Colonic mucosa (tissue), 4 donors: Measurements from ENCODE around the gene ATP7B. TPM values are rescaled to one million over a fixed set of nuclear protein-coding genes. Genes with fewer than 3 reads are reported as not detected.
A peak's percentile ranks its signal among the peaks of the same experiment; 100 is the strongest.

ENCODE experiments used
- DNase-seq: peaks from one replicate; pipeline ENCODE4 v3.0.0-alpha.2; 2020
- H3K27ac ChIP-seq: fragments of 200-600 bp; one replicate; pipeline ENCODE4 v1.8.0; 2021
- H3K27me3 ChIP-seq: fragments of 200-600 bp; one replicate; pipeline ENCODE4 v1.8.0; 2021
- H3K36me3 ChIP-seq: fragments of 200-600 bp; one replicate; pipeline ENCODE4 v1.8.0; 2021
- H3K4me1 ChIP-seq: fragments of 200-600 bp; one replicate; pipeline ENCODE4 v1.8.0; 2021; ENCODE audit warnings: mild to moderate bottlenecking
- H3K4me3 ChIP-seq: fragments of 200-600 bp; one replicate; pipeline ENCODE4 v1.8.0; 2021
- H3K9ac ChIP-seq, 2 donors: one replicate each; pipeline ENCODE4 v1.7.0; 2013; ENCODE audit warnings: control low read depth in 2 of 2, low read depth in 2 of 2, low read length in 2 of 2
- H3K9me3 ChIP-seq: fragments of 200-600 bp; one replicate; pipeline ENCODE4 v1.8.0; 2021
- intact Hi-C: fragments of 100-400 bp; cut with DNase I; formaldehyde crosslinking; loops from one replicate; pipeline ENCODE4 v1.14.1; 2022
- total RNA-seq, 2 donors: library from RNA; stranded (reverse); fragmentation: NEBNext Ultra II Directional in 1 of 2; extraction: Animal tissue kit (Norgen Biotek cat#: 25700) in 1 of 2; gene quantifications; one replicate each; pipeline ENCODE4 v1.2.1, GENCODE V29; 2021
- TF ChIP-seq, protein P1 (sequence below): fragments of 200-600 bp; IDR thresholded peaks from one replicate; pipeline ENCODE4 v1.8.0; 2022; ENCODE audit warnings: antibody characterized with exemption, mild to moderate bottlenecking
- donor health status: healthy.
- donor health status: DM: no; HTN: no; CAD: no.
- donor health status: DM: no; HTN: no; CAD: no.

Gene ATP7B
- total RNA-seq, 2 donors from 2014 or later: 14.0 to 18.8 TPM

DNA sequence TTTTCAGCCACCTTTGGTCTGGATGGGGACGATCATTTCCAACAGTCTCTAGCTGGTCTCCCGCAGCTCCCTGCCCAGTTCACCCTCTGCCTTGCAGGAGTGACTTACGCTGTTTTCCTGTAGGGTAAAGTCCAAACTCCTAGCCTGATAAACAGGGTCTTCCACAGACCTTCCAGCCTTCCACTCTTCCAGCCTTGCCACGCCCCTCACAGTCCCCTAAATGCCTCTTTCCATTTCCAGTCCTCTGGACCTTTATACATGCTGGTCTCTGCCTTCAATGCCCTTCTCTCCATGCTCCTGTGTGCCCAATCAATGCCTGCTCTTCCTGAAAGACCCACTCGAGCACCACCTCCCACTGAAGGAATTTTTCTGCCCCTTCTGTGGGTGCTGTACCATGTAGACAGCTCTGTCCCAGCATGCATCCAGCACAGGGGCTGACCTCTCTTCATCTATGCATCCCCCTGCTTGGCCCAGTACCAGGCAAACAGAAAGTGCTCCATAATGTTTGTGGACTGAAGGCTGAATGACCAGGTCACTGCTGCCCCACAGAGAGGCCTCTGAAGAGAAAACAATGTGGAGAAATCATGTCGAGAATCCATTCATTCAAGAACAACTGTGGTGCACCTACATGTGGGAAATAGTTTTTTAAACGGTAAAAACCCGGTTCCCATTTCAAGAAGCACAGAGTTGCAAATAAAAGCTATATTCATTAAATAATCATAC lies 4.6 kb downstream of the ATP7B start:
- Histone ChIP-seq H3K27ac (no peak overlapping the region), H3K36me3 (no peaks in the 10 kb centered on the region), H3K27me3 (no peaks in the 10 kb centered on the region), H3K9ac (no peak overlapping the region), H3K4me1 (peaks cover 16% of the 10 kb centered on the region), H3K4me3 (no peak overlapping the region), H3K9me3 (no peaks in the 10 kb centered on the region)
- intact Hi-C loops: no loop called here
- no peak for DNase-seq
- TF ChIP-seq, protein P1, sequence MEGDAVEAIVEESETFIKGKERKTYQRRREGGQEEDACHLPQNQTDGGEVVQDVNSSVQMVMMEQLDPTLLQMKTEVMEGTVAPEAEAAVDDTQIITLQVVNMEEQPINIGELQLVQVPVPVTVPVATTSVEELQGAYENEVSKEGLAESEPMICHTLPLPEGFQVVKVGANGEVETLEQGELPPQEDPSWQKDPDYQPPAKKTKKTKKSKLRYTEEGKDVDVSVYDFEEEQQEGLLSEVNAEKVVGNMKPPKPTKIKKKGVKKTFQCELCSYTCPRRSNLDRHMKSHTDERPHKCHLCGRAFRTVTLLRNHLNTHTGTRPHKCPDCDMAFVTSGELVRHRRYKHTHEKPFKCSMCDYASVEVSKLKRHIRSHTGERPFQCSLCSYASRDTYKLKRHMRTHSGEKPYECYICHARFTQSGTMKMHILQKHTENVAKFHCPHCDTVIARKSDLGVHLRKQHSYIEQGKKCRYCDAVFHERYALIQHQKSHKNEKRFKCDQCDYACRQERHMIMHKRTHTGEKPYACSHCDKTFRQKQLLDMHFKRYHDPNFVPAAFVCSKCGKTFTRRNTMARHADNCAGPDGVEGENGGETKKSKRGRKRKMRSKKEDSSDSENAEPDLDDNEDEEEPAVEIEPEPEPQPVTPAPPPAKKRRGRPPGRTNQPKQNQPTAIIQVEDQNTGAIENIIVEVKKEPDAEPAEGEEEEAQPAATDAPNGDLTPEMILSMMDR: no peak

DNA sequence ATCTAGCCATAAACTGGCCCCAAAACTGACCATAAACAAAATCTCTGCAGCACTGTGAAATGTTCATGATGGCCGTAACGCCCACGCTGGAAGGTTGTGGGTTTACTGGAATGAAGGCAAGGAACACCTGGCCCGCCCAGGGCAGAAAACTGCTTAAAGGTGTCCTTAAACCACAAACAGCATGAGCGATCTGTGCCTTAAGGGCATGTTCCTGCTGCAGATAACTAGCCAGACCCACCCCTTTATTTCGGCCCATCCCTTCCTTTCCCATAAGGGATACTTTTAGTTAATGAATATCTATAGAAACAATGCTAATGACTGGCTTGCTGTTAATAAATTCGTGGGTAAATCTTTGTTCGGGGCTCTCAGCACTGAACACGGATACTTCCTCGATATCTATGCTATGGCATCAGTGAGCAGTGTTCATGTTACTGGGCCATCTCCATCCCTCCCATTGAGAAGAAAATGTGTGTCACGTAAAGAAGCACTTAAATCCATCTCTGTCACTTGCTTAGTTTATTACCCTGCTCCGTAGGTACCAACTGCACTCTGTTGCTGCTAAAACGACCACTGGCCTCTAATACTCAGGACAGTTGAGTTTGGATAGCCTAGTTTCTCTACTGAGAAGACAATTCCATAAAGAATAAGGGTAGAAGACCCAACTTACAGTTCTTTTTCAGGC lies 5.3 kb downstream of the ATP7B start:
- Histone ChIP-seq H3K9me3 (no peaks in the 10 kb centered on the region), H3K27ac (no peak overlapping the region), H3K9ac (no peak overlapping the region), H3K4me3 (no peak overlapping the region), H3K27me3 (no peaks in the 10 kb centered on the region), H3K4me1 (peaks cover 15% of the 10 kb centered on the region), H3K36me3 (no peaks in the 10 kb centered on the region)
- TF ChIP-seq, protein P1: no peak
- intact Hi-C loops: no loop called here
- DNase-seq: no peak

DNA sequence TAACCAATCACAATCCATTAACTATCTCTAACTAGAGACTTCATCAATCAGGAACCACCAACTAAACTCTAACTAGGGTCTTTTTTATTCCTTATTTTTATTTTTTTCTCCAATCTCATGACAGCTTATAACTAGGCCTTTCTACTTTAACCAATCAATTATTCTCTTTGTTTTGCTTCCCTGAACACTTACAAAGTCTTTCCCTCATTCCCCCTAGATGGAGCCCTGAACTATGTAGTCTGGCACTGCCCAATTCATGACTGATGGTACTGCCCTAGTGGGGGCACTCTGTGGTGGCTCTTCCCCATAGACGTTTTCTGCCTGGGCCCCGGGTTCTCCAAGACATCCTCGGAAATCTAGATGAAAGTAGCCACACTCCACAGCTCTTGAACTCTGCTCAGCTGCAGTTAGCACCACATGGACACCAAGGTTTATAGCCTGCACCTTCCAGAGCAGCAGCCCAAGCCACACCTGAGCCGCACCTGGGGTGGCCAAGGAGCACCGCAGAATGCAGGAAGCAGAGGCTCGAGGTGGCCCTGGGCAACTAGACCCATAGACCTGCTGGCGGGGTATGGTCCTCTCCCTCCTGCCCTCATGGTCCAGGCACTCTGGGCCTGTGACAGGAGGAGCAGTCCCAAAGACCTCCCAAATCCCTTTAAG lies 6.6 kb downstream of the ATP7B start:
- TF ChIP-seq, protein P1: no peak
- intact Hi-C loops: no loop called here
- H3K27me3 ChIP-seq: no peaks in the 10 kb centered on the region
- no peaks in the 10 kb centered on the region for H3K36me3 ChIP-seq
- H3K27ac ChIP-seq: peak overlapping the region; percentile 18
- DNase-seq: peak; percentile 63
- H3K9me3 ChIP-seq: no peaks in the 10 kb centered on the region
- H3K4me3 ChIP-seq: no peak overlapping the region
- H3K4me1 ChIP-seq: peaks cover 10% of the 10 kb centered on the region
- H3K9ac ChIP-seq: no peak overlapping the region

DNA sequence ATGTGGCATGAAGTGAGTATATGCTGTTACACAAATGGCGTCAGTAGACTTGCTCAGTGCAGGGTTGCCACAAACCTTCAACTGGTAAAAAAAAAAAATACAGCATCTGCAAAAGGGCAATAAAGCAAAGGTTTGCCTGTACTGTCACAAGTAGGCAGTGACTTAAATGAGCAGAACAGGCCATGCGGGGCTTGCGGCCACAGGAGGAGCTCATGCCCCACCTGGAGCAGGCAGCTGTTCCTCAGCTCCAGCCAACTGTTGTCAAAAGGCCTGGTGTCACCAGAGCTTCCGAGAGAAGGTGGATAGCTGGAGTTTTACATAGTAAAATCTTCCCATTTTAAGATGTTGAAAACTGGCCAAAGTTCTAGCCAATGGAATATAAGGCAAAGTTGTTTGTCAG lies 7.7 kb downstream of the ATP7B start:
- peaks cover 10% of the 10 kb centered on the region for H3K4me1 ChIP-seq

DNA sequence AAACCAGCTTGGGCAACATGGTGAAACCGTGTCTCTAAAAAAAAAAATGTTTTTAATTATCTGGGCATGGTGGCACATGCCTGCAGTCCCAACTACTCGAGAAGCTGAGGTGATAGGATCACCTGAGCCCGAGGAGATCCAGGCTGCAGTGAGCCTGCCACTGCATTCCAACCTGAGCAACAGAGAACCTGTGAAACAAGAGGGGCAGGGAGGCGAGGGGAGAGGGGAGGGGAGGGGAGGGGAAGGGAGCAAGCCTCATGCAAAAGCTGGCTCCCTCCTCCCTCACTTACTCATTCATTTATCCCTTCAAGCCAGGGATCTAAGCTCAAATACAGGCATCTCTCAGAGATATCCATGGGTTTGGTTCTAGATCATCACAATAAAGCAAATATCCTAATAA lies 8.9 kb downstream of the ATP7B start:
- Histone ChIP-seq H3K9ac (no peak overlapping the region), H3K27ac (no peak overlapping the region), H3K4me1 (peaks cover 10% of the 10 kb centered on the region), H3K4me3 (no peak overlapping the region), H3K27me3 (no peaks in the 10 kb centered on the region), H3K36me3 (no peaks in the 10 kb centered on the region), H3K9me3 (no peaks in the 10 kb centered on the region)
- intact Hi-C loops: no loop called here
- DNase-seq: no peak
- TF ChIP-seq, protein P1: no peak

More for the DNA sequence above, 7.7 kb downstream of the ATP7B start:
- Histone ChIP-seq H3K27me3 (no peaks in the 10 kb centered on the region), H3K9me3 (no peaks in the 10 kb centered on the region), H3K36me3 (no peaks in the 10 kb centered on the region), H3K4me3 (no peak overlapping the region), H3K27ac (no peak overlapping the region), H3K9ac (no peak overlapping the region)
- TF ChIP-seq, protein P1: no peak
- no peak for DNase-seq
- intact Hi-C loops: no loop called here
